Neural progenitor cell (in vitro differentiated cells): Measurements from ENCODE around the gene ARHGAP35. TPM values are rescaled to one million over a fixed set of nuclear protein-coding genes. Genes with fewer than 3 reads are reported as not detected.
A peak's percentile ranks its signal among the peaks of the same experiment; 100 is the strongest.

Source experiments
- DNase-seq: peaks from one replicate; pipeline ENCODE4 v3.0.0-alpha.2; 2016; ENCODE audit warnings: low spot score
- H2AFZ ChIP-seq: fragments of 200-600 bp; sonication (generic); replicated peaks from 2 replicates; pipeline ENCODE4 v1.6.1; 2016; ENCODE audit warnings: antibody characterized with exemption
- H3F3A ChIP-seq: fragments of 200-600 bp; sonication (generic); 2 replicates; pipeline ENCODE4 v1.6.1; 2016; ENCODE audit warnings: antibody characterized with exemption, low read depth
- H3K27ac ChIP-seq: fragments of 200-600 bp; sonication (generic); 2 replicates; pipeline ENCODE4 v1.5.1; 2016; ENCODE audit warnings: mild to moderate bottlenecking
- H3K27me3 ChIP-seq: fragments of 200-600 bp; sonication (generic); 2 replicates; pipeline ENCODE4 v1.6.1; 2016; ENCODE audit warnings: mild to moderate bottlenecking, moderate library complexity
- H3K36me3 ChIP-seq: fragments of 200-600 bp; sonication (generic); 2 replicates; pipeline ENCODE4 v1.5.1; 2016
- H3K4me1 ChIP-seq: fragments of 200-600 bp; sonication (generic); 2 replicates; pipeline ENCODE4 v1.6.1; 2016; ENCODE audit warnings: mixed run types
- H3K4me2 ChIP-seq: fragments of 200-600 bp; sonication (generic); 2 replicates; pipeline ENCODE4 v1.6.1; 2016
- H3K4me3 ChIP-seq: fragments of 200-600 bp; sonication (generic); 2 replicates; pipeline ENCODE4 v1.5.1; 2016
- H3K79me2 ChIP-seq: fragments of 200-600 bp; sonication (generic); 2 replicates; pipeline ENCODE4 v1.6.1; 2016; ENCODE audit warnings: low read depth
- H3K9ac ChIP-seq: fragments of 200-600 bp; sonication (generic); 2 replicates; pipeline ENCODE4 v1.6.1; 2016
- H3K9me3 ChIP-seq: fragments of 200-600 bp; sonication (generic); 2 replicates; pipeline ENCODE4 v1.5.1; 2016; ENCODE audit warnings: low read depth
- H4K20me1 ChIP-seq: fragments of 200-600 bp; sonication (generic); 2 replicates; pipeline ENCODE4 v1.6.1; 2016; ENCODE audit warnings: low read depth
- H3K27ac Mint-ChIP-seq: 3 replicates; pipeline ENCODE4 v1.8.0; 2021; ENCODE audit warnings: mixed read lengths
- H3K27me3 Mint-ChIP-seq: 2 replicates; pipeline ENCODE4 v1.8.0; 2022; ENCODE audit warnings: low read depth, mild to moderate bottlenecking, inconsistent platforms, moderate library complexity, mixed read lengths; ENCODE audit not compliant: insufficient read depth
- H3K36me3 Mint-ChIP-seq: 3 replicates; pipeline ENCODE4 v1.8.0; 2021; ENCODE audit warnings: mixed read lengths
- H3K4me1 Mint-ChIP-seq: 3 replicates; pipeline ENCODE4 v1.8.0; 2021; ENCODE audit warnings: mixed read lengths
- H3K4me3 Mint-ChIP-seq: 3 replicates; pipeline ENCODE4 v1.8.0; 2021; ENCODE audit warnings: mild to moderate bottlenecking, moderate library complexity, mixed read lengths
- H3K9me3 Mint-ChIP-seq: 3 replicates; pipeline ENCODE4 v1.8.0; 2020; ENCODE audit warnings: mixed read lengths
- EZH2 ChIP-seq: fragments of 200-600 bp; sonication (generic); IDR thresholded peaks from 2 replicates; pipeline ENCODE4 v1.6.1; 2017; ENCODE audit warnings: antibody characterized with exemption, mild to moderate bottlenecking, moderate library complexity
- EZH2phosphoT487 ChIP-seq: fragments of 200-600 bp; sonication (generic); IDR thresholded peaks from 2 replicates; pipeline ENCODE4 v1.6.1; 2017; ENCODE audit warnings: antibody characterized with exemption
- total RNA-seq: library from RNA; depleted of rRNA; stranded (reverse); fragments of >200 nt; gene quantifications from 2 replicates; pipeline ENCODE4 v1.2.3, GENCODE V29; 2015; ENCODE audit warnings: low replicate concordance
- TF ChIP-seq, protein P1 (sequence below): fragments of 200-600 bp; sonication (generic); IDR thresholded peaks from 2 replicates; pipeline ENCODE4 v1.5.1; 2017; ENCODE audit warnings: antibody characterized with exemption, mild to moderate bottlenecking

Gene ARHGAP35
- total RNA-seq, 1 donor from 2014 or later = 38.4 TPM

DNA sequence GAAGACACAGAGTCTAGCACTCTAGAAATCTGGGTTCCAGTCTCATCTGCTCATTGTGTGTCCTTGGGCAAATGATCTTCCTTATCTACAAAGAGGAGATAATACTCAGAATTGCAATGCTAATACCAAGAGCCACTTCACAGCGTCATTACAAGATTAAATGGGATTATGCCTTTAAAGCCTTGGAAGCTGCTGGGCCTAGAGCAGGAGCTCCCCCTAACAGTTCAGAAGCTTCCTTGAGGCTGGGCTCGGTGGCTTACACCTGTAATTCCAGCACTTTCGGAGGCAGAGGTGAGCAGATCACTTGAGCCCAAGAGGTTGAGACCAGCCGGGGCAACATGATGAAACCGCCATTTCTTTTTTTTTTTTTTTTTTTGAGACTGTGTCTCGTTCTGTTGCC, 37.7 kb upstream of the ARHGAP35 start:
- peaks cover 6% of the 10 kb centered on the region for H3K9me3 Mint-ChIP-seq
- peaks cover 21% of the 10 kb centered on the region for H3K4me1 Mint-ChIP-seq
- Histone ChIP-seq H2AFZ (no peak overlapping the region), H3F3A (no peaks in the 10 kb centered on the region), H3K9me3 (no peaks in the 10 kb centered on the region), H3K4me3 (no peak overlapping the region), H3K27ac (no peak overlapping the region), H3K4me2 (no peak overlapping the region), H3K27me3 (no peaks in the 10 kb centered on the region), H3K4me1 (peaks cover 10% of the 10 kb centered on the region), H3K79me2 (no peaks in the 10 kb centered on the region), H3K36me3 (no peaks in the 10 kb centered on the region), H3K9ac (no peak overlapping the region), H4K20me1 (no peaks in the 10 kb centered on the region)
- peaks cover 2% of the 10 kb centered on the region for H3K27me3 Mint-ChIP-seq
- TF ChIP-seq EZH2 (no peak), EZH2phosphoT487 (no peak)
- TF ChIP-seq, protein P1, sequence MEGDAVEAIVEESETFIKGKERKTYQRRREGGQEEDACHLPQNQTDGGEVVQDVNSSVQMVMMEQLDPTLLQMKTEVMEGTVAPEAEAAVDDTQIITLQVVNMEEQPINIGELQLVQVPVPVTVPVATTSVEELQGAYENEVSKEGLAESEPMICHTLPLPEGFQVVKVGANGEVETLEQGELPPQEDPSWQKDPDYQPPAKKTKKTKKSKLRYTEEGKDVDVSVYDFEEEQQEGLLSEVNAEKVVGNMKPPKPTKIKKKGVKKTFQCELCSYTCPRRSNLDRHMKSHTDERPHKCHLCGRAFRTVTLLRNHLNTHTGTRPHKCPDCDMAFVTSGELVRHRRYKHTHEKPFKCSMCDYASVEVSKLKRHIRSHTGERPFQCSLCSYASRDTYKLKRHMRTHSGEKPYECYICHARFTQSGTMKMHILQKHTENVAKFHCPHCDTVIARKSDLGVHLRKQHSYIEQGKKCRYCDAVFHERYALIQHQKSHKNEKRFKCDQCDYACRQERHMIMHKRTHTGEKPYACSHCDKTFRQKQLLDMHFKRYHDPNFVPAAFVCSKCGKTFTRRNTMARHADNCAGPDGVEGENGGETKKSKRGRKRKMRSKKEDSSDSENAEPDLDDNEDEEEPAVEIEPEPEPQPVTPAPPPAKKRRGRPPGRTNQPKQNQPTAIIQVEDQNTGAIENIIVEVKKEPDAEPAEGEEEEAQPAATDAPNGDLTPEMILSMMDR = no peak
- no peaks in the 10 kb centered on the region for H3K36me3 Mint-ChIP-seq
- peak; percentile 30 for DNase-seq
- no peak overlapping the region for H3K4me3 Mint-ChIP-seq
- no peak overlapping the region for H3K27ac Mint-ChIP-seq

DNA sequence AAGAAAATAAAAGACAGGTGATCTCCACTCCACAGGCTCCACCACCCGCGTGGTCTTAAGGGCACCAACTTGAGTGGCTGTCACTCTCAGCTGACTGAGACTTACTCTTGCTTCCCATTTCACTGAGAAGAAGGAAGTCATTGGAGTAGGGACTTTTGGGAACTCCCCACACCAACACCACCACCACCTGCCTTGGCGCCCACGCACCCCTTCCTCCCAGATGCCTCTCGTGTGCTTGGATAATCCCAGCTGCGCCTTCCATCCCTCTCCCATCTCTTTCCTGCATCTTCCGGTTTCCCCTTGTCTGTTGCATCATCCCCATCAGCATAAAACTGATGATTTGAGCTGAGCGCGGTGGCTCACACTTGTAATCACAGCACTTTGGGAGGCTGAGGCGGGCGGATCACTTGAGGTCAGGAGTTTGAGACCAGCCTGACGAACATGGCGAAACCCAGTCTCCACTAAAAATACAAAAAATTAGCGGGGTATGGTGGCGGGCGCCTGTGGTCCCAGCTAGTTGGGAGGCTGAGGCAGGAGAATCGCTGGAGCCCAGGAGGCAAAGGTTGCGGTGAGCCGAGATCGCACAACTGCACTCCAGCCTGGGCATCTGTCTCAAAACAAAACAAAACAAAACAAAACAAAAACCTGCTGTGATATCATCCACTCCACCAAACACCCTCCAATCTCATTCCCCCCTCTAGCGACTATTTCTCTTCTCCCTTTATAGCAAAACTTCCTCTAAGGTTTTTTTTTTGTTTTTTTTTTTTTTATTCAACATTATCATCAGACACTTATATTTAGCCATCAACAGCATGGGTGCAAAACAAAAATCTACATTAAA, 35.7 kb upstream of the ARHGAP35 start:
- H3K27me3 Mint-ChIP-seq = no peaks in the 10 kb centered on the region
- no peaks in the 10 kb centered on the region for H4K20me1 ChIP-seq

DNA sequence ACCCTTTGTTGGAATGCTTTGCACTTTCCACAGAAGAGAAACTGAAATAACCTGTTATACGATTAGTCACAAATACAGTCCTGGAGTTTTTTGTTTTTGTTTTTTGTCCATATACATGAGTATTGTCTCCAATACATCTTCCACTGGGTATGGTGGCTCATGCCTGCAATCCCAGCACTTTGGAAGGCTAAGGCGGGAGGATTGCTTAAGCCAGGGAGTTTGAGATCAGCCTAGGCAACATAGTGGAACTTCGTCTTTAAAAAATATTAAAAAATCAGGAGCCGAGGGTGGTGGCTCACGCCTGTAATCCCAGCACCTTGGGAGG, 35.1 kb upstream of the ARHGAP35 start:
- Histone ChIP-seq H3K9me3 (no peaks in the 10 kb centered on the region), H3K4me2 (no peak overlapping the region), H4K20me1 (no peaks in the 10 kb centered on the region), H3K79me2 (no peaks in the 10 kb centered on the region), H3K4me3 (no peak overlapping the region), H3K9ac (no peak overlapping the region), H3K27me3 (no peaks in the 10 kb centered on the region), H3K27ac (no peak overlapping the region), H3K36me3 (no peaks in the 10 kb centered on the region), H3F3A (peaks cover 3% of the 10 kb centered on the region), H3K4me1 (peaks cover 10% of the 10 kb centered on the region), H2AFZ (no peak overlapping the region)
- DNase-seq = no peak
- Mint-ChIP-seq H3K9me3 (peaks cover 6% of the 10 kb centered on the region), H3K36me3 (no peaks in the 10 kb centered on the region), H3K27ac (no peak overlapping the region), H3K4me3 (no peak overlapping the region), H3K27me3 (no peaks in the 10 kb centered on the region), H3K4me1 (peaks cover 15% of the 10 kb centered on the region)
- TF ChIP-seq EZH2phosphoT487 = no peak

More for the DNA sequence above, 35.7 kb upstream of the ARHGAP35 start:
- Histone ChIP-seq H3K9ac (no peak overlapping the region), H3K79me2 (no peaks in the 10 kb centered on the region), H3K4me1 (peaks cover 10% of the 10 kb centered on the region), H3K9me3 (no peaks in the 10 kb centered on the region), H3F3A (peaks cover 3% of the 10 kb centered on the region), H3K27me3 (no peaks in the 10 kb centered on the region), H3K4me2 (no peak overlapping the region), H3K4me3 (no peak overlapping the region), H3K36me3 (no peaks in the 10 kb centered on the region), H2AFZ (no peak overlapping the region), H3K27ac (no peak overlapping the region)
- no peak overlapping the region for H3K4me3 Mint-ChIP-seq
- peaks cover 6% of the 10 kb centered on the region for H3K9me3 Mint-ChIP-seq
- DNase-seq = no peak
- no peaks in the 10 kb centered on the region for H3K36me3 Mint-ChIP-seq
- peak overlapping the region; percentile 10 for H3K27ac Mint-ChIP-seq
- H3K4me1 Mint-ChIP-seq = peaks cover 20% of the 10 kb centered on the region
- TF ChIP-seq EZH2 (no peak), EZH2phosphoT487 (no peak)
- TF ChIP-seq, protein P1 = no peak

DNA sequence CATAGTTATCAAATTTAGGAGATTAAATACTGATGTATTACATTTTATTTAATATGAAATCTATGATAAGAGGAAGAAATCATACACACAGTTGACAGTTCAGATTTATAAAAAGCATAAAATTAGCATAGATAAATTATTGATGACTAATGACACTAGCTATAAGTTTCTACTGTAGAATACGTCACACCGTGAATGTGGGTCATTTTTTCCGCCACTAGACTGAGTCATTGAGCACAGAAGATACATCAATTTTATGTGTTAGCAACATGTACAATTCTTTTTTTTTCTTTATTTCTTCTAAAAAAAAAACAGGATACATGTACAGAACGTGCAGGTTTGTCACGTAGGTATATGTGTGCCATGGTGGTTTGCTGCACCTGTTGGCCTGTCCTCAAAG, 32.3 kb upstream of the ARHGAP35 start:
- no peak overlapping the region for H3K27ac Mint-ChIP-seq
- DNase-seq = no peak
- H3K4me2 ChIP-seq = no peak overlapping the region
- no peaks in the 10 kb centered on the region for H3K36me3 Mint-ChIP-seq
- H3F3A ChIP-seq = peaks cover 3% of the 10 kb centered on the region
- no peak overlapping the region for H3K27ac ChIP-seq
- no peak overlapping the region for H3K4me3 ChIP-seq
- H4K20me1 ChIP-seq = no peaks in the 10 kb centered on the region
- no peaks in the 10 kb centered on the region for H3K4me1 ChIP-seq
- TF ChIP-seq, protein P1 = no peak
- TF ChIP-seq EZH2 (no peak), EZH2phosphoT487 (no peak)
- no peak overlapping the region for H3K4me3 Mint-ChIP-seq
- peaks cover 4% of the 10 kb centered on the region for H3K9me3 Mint-ChIP-seq
- no peaks in the 10 kb centered on the region for H3K27me3 ChIP-seq
- peaks cover 5% of the 10 kb centered on the region for H3K4me1 Mint-ChIP-seq
- H3K9me3 ChIP-seq = no peaks in the 10 kb centered on the region
- H3K27me3 Mint-ChIP-seq = no peaks in the 10 kb centered on the region
- no peak overlapping the region for H3K9ac ChIP-seq
- H2AFZ ChIP-seq = no peak overlapping the region
- no peaks in the 10 kb centered on the region for H3K79me2 ChIP-seq
- H3K36me3 ChIP-seq = no peaks in the 10 kb centered on the region
